Small intestine (tissue), 7 donors: Measurements from ENCODE around the gene PHACTR3. TPM values are rescaled to one million over a fixed set of nuclear protein-coding genes. Genes with fewer than 3 reads are reported as not detected.

Experiments
- DNase-seq, 2 donors: peaks; one replicate each; pipeline versions ENCODE4 v3.0.0 to v3.0.0-alpha.2; 2013
- FAIRE-seq: peaks from 2 replicates; lab custom pipeline; 2012; peaks lifted over from hg19 to GRCh38; lab: Jason Lieb, UNC
- H3K27ac ChIP-seq, 3 donors: one replicate each; pipeline ENCODE4 v1.5.1; 2013; ENCODE audit warnings: low read length in 2 of 3, mild to moderate bottlenecking in 2 of 3, control low read depth in 1 of 3, inconsistent platforms in 1 of 3, low read depth in 1 of 3, moderate library complexity in 1 of 3
- H3K27me3 ChIP-seq, 3 donors: one replicate each; pipeline ENCODE4 v1.6.1; 2013; ENCODE audit warnings: low read length in 3 of 3, inconsistent platforms in 1 of 3; ENCODE audit not compliant: control insufficient read depth in 3 of 3, insufficient read depth in 3 of 3
- H3K36me3 ChIP-seq, 3 donors: one replicate each; pipeline ENCODE4 v1.6.1; 2013; ENCODE audit warnings: low read length in 3 of 3, inconsistent platforms in 1 of 3, low read depth in 1 of 3, mild to moderate bottlenecking in 1 of 3, moderate library complexity in 1 of 3; ENCODE audit not compliant: control insufficient read depth in 3 of 3, insufficient read depth in 2 of 3
- H3K4me1 ChIP-seq, 3 donors: one replicate each; pipeline ENCODE4 v1.6.1; 2013; ENCODE audit warnings: low read length in 2 of 3, inconsistent platforms in 1 of 3, low read depth in 1 of 3, mild to moderate bottlenecking in 1 of 3, moderate library complexity in 1 of 3; ENCODE audit not compliant: control insufficient read depth in 3 of 3, insufficient read depth in 2 of 3
- H3K4me3 ChIP-seq, 3 donors: one replicate each; pipeline ENCODE4 v1.5.1; 2013; ENCODE audit warnings: low read length in 3 of 3, control low read depth in 1 of 3, inconsistent platforms in 1 of 3, low read depth in 1 of 3, mild to moderate bottlenecking in 1 of 3, moderate library complexity in 1 of 3
- H3K9me3 ChIP-seq, 2 donors: one replicate each; pipeline ENCODE4 v1.6.1; 2013; ENCODE audit warnings: low read depth in 1 of 2, low read length in 1 of 2; ENCODE audit not compliant: control insufficient read depth in 2 of 2, insufficient read depth in 1 of 2
- WGBS, 3 donors: extraction: QIAGEN DNeasy Blood & Tissue Kit; methylation state at CpG; one replicate each; pipeline ENCODE4 v1.1.7; 2013; 5-methylcytosine and 5-hydroxymethylcytosine counted together
- polyA plus RNA-seq, 4 donors: library from polyadenylated mRNA; stranded (reverse) in 3 of 4; unstranded in 1 of 4; fragments of 200-250 nt in 3 of 4; fragments of 120-200 nt in 1 of 4; gene quantifications; one replicate each; pipeline versions ENCODE4 v1.2.1 to v1.2.3, GENCODE V29; 2013
- donor health status: healthy with polysubstance abuse.
- donor health status: control.
- donor health status: control.
- donor health status: Bipolar disorder and iron deficiency.
- donor health status: healthy.

Gene PHACTR3
- polyA plus RNA-seq, 4 donors = 1.9 to 7.1 (median 4.9) TPM

DNA sequence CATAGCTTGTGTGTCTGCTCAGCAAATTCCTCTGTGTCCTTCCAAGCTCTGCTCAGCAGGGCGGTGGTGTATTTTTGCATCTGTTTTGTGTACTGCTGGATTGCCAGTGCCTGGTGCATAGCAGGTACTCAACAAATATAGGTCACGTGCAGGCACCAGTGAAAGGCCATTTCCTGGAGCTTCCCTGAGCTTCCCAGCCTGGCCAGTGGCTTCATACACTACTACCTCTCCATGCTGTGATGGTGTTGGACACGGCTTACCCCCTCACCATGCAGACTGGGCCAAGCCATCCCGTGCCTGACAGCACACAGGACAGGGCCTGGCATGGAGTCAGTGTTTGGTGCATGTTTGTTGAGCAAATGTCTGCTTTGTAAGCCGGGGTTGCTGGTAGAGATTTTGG is 7.7 kb upstream of the PHACTR3 start:
- no peak overlapping the region for H3K27ac ChIP-seq
- H3K36me3 ChIP-seq = no peaks in the 10 kb centered on the region
- H3K4me3 ChIP-seq = no peak overlapping the region
- H3K4me1 ChIP-seq = no peaks in the 10 kb centered on the region
- no peaks in the 10 kb centered on the region for H3K9me3 ChIP-seq
- FAIRE-seq (no peak), DNase-seq (no peak)
- H3K27me3 ChIP-seq = peaks cover 0 to 5% (median 2%) of the 10 kb centered on the region in 3 donors
- WGBS, 3 donors = 53 to 69% (median 69%) methylated on average over 5 of the region's 5 CpGs

DNA sequence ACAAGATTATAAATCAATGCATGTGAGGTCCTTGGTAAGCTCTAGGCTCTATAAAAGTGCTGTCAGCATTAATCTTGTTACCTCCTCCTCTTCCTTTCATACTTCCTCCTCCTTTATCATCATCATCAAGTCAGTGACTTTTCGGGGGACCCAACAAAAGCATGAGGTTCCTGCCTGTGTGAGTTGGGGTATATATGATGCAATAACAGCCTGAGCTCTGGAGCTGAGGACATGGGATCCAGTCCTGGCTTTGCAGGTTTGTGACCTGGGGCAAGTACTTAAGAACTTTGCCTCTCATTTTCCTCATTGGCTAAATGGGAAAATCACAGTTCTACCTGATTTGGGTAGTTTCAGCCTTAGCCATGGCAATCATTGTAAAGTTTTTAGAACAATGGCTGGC is 7.1 kb upstream of the PHACTR3 start:
- H3K9me3 ChIP-seq = no peaks in the 10 kb centered on the region
- no peak overlapping the region for H3K27ac ChIP-seq
- DNase-seq (no peak), FAIRE-seq (no peak)
- no peaks in the 10 kb centered on the region for H3K36me3 ChIP-seq
- H3K4me1 ChIP-seq = no peaks in the 10 kb centered on the region
- H3K27me3 ChIP-seq = peaks cover 0 to 9% (median 2%) of the 10 kb centered on the region in 3 donors
- H3K4me3 ChIP-seq = no peak overlapping the region
- 60 to 76% (median 69%) methylated on average over 1 of the region's 1 CpG for WGBS, 3 donors

DNA sequence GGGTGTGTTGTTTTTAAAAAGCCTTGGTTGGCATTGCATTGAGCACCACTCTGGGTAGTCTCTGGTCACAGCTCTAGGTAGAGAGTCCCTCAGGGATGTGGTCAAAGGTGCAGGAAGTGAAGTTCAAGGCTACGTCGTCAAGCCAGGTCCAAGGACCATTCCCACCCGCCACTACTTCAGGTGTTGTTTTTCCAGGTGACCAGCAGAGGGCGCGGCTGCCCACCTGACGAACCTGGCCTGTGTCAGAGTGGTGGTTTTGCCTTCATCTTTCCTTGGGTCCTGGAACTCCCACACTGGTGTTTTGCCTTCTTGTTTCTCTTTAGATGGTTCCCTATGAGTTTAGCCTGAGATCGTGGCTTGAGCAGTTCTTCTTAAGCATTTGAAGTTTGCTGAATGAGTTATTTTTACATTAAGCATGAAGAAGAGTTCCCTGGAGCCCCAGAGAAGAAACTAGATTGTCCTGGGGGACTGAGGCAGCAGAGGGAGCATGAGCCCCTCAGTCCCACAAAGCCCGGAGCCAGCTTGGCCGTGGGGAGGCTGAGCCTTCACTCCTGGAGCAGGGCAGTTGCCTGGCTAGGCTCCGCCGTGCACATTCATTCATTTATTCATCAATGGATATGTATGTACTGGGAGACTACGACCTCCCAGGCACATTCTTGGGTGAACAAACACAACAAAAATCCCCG is 5.6 kb upstream of the PHACTR3 start:
- FAIRE-seq (no peak), DNase-seq (peak; percentile 45 to 55)
- Histone ChIP-seq H3K4me1 (no peaks in the 10 kb centered on the region), H3K9me3 (no peaks in the 10 kb centered on the region), H3K36me3 (no peaks in the 10 kb centered on the region), H3K27ac (no peak overlapping the region), H3K27me3 (peaks cover 0 to 21% (median 16%) of the 10 kb centered on the region in 3 donors), H3K4me3 (no peak overlapping the region)
- WGBS, 3 donors = 22 to 32% (median 28%) methylated on average over 13 of the region's 13 CpGs

DNA sequence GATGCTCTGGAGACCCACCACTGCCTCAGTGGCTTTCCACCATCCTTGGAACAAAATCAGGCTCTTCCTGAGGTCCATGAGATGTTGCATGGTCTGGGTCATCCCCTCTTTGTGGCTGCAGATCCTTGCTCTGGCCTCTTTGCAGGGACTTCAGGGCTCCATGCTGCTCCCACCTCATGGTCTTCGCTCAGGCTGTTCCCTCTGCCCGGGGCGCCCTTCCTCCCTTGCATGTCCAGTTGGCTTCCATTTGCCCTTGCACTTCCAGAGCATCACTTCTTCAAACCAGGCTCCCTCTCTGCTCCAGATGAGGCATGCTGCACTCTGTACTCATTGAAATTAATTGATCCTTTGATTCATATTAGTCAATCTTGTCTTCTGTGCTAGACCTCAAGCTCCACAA is 4.4 kb upstream of the PHACTR3 start:
- H3K9me3 ChIP-seq = no peaks in the 10 kb centered on the region
- no peaks in the 10 kb centered on the region for H3K4me1 ChIP-seq
- H3K27me3 ChIP-seq = peaks cover 0 to 25% (median 24%) of the 10 kb centered on the region in 3 donors
- WGBS, 3 donors = 86 to 95% (median 93%) methylated on average over 3 of the region's 3 CpGs
- DNase-seq (no peak), FAIRE-seq (no peak)
- H3K27ac ChIP-seq = no peak overlapping the region
- H3K36me3 ChIP-seq = no peaks in the 10 kb centered on the region
- no peak overlapping the region for H3K4me3 ChIP-seq

DNA sequence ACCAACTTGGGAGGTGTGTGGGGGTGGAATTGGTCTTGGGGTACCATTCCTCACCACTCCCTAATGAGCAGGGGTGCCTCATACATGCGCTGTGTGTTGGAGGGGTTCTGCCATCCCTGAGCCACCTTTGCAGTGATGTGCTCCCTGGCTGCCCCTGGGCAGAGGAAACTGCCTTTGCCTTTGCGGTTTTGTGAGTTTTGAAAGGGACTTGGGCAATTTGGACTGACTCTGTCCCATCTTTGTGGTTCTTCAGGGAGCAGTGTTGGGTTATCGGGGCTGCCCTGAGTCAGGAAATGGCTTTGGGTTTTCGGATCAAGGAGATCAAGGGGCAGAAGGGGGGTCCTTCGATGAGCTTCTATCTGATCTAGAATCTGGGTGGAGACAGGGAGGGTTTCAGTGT is 3.9 kb upstream of the PHACTR3 start:
- Histone ChIP-seq H3K4me3 (no peak overlapping the region), H3K27me3 (peaks cover 4 to 28% (median 28%) of the 10 kb centered on the region in 3 donors), H3K27ac (no peak overlapping the region), H3K36me3 (no peaks in the 10 kb centered on the region), H3K9me3 (no peaks in the 10 kb centered on the region), H3K4me1 (no peaks in the 10 kb centered on the region)
- WGBS, 3 donors = 74 to 86% (median 85%) methylated on average over 5 of the region's 5 CpGs
- DNase-seq (no peak), FAIRE-seq (no peak)

DNA sequence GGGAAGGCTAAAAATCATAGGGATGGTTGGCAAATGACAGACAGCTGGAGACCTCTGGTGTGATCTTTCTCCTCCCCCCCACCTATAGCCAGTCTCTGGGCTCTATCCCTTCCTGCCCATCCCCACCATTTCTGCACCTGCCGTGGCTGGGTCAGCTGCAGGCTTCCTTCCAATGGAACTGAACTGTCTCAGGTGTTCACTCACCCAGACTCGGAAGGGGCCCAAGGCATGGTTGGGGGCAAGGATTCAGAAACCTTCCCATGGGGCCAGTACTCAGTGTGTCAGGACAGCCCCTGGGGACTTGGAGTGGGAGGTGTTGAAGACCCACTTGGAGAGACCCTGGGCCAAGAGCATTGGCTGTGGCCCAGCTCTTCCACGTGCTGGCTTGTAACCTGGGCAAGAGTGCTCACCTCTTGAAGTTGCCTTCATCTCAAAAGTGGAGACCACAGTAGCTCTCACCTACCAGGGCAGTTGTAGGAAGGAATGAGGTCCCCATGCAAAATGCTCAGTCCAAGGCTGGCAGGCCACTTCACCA is 1.7 kb upstream of the PHACTR3 start:
- FAIRE-seq (no peak), DNase-seq (no peak)
- Histone ChIP-seq H3K27me3 (peaks cover 4 to 45% (median 36%) of the 10 kb centered on the region in 3 donors), H3K9me3 (no peaks in the 10 kb centered on the region), H3K27ac (no peak overlapping the region), H3K4me3 (no peak overlapping the region), H3K4me1 (no peaks in the 10 kb centered on the region), H3K36me3 (no peaks in the 10 kb centered on the region)
- 67 to 74% (median 67%) methylated on average over 3 of the region's 3 CpGs for WGBS, 3 donors

DNA sequence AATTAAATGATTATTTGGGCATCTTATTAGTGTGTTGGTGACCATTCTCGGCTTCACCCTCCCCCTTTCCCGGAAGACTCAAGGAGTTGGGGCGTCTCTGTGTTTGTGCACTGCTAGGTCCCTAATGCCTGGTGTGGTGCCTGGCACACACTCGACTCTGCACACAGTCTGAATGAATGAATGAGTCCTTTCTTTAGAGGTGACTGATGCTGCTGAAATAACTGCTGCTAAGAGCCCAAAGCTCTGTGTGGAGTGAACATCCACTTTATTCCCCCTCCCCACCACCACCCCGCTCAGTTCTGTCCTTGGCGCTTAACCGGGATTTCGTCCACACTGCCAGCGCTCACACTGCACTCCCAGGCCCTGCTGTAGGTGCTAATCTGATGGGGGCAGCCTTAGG is 1.2 kb upstream of the PHACTR3 start:
- 63 to 70% (median 70%) methylated on average over 9 of the region's 9 CpGs for WGBS, 3 donors
- H3K4me1 ChIP-seq = no peaks in the 10 kb centered on the region
- peaks cover 4 to 49% (median 36%) of the 10 kb centered on the region in 3 donors for H3K27me3 ChIP-seq
- H3K4me3 ChIP-seq = no peak overlapping the region
- H3K9me3 ChIP-seq = no peaks in the 10 kb centered on the region
- no peaks in the 10 kb centered on the region for H3K36me3 ChIP-seq
- DNase-seq (no peak), FAIRE-seq (no peak)
- no peak overlapping the region for H3K27ac ChIP-seq

DNA sequence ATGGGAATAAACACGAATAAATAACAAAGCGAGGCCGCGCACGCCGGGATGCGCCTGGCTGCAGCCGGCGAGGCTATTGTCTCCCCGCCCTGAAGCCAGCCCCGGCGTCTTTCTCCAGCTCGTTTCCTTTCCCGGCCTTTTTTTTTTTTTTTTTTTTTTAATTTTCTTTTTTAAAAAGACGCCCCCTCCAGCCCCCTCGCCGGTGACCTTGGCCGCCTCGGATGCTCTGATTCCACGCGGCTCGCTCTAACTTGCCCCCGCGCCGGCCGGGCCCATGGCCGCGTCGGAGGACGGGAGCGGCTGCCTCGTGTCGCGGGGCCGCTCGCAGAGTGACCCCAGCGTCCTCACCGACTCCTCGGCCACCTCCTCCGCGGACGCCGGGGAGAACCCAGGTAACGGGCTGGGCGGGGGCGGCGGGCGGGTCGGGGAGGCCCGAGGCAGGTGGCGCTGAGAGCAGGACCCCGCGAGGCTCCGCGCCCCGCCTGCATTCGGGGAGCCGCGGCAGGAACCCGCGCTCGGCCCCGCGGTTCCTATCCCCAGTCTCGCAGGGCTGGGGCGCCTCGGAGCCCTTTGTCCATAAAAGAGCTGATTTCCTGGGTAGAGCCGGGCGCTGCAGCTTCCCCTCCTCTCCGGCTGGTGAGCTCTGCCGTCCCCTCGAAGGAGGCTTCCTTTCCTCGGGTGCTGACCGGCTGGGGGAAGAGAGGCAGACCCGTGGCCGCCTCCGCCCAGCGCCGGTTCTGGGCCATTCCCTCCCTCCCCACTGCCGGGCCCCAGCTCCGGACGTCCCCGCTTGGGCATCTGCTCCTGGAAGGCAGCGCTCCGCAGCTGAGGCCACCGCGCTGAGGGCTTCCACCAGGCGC is 631 bp downstream of the PHACTR3 start:
- 0 to 2% (median 2%) methylated on average over 69 to 88 of the region's 88 CpGs for WGBS, 3 donors
- Histone ChIP-seq H3K27ac (no peak overlapping the region), H3K27me3 (peaks cover 4 to 52% (median 36%) of the 10 kb centered on the region in 3 donors), H3K4me3 (peak overlapping the region in 1 of 3 donors; percentile 25), H3K36me3 (no peaks in the 10 kb centered on the region), H3K4me1 (no peaks in the 10 kb centered on the region), H3K9me3 (no peaks in the 10 kb centered on the region)
- peak in 1 of 2 donors; percentile 12 for DNase-seq
- no peak for FAIRE-seq
